ENCODE results near the gene ZEB1.

The ZEB1 gene

DNA sequence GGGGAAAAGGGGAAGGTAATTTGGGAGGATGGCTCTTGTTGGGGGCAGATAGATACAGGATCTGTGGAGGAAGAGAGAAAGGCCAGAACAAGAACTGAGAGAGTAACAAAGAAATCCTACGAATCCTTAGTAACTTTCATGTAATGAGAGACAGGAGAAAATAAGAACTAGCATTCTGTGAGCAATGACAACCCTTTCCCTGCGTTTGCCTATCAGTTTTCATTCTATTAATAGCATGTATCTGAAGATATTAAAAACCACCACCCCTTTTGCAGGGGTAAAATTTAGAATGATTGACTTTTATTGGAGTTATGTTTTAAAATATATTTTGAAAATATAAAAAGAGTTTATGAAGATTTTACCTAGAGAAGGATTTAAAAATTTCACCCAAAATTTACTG is 132.8 kb downstream of the ZEB1 start:
- in situ Hi-C loops (cut with HindIII; ENCODE audit: low pct_ligation_motif_present, low sequenced_read_pairs), result no loop called here
- DNase-seq, result no peak
- no peak overlapping the region for H3K27ac ChIP-seq
- no peaks in the 10 kb centered on the region for H3K27me3 ChIP-seq (replicated peaks)
- H3K4me3 ChIP-seq (ENCODE audit: low read depth, low read length), result no peak overlapping the region
- H3K36me3 ChIP-seq (replicated peaks), result no peaks in the 10 kb centered on the region
- TF ChIP-seq, protein P1, sequence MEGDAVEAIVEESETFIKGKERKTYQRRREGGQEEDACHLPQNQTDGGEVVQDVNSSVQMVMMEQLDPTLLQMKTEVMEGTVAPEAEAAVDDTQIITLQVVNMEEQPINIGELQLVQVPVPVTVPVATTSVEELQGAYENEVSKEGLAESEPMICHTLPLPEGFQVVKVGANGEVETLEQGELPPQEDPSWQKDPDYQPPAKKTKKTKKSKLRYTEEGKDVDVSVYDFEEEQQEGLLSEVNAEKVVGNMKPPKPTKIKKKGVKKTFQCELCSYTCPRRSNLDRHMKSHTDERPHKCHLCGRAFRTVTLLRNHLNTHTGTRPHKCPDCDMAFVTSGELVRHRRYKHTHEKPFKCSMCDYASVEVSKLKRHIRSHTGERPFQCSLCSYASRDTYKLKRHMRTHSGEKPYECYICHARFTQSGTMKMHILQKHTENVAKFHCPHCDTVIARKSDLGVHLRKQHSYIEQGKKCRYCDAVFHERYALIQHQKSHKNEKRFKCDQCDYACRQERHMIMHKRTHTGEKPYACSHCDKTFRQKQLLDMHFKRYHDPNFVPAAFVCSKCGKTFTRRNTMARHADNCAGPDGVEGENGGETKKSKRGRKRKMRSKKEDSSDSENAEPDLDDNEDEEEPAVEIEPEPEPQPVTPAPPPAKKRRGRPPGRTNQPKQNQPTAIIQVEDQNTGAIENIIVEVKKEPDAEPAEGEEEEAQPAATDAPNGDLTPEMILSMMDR (IDR thresholded peaks at IDR 0.05; ENCODE audit: low read depth, low read length, missing control alignments), result no peak

DNA sequence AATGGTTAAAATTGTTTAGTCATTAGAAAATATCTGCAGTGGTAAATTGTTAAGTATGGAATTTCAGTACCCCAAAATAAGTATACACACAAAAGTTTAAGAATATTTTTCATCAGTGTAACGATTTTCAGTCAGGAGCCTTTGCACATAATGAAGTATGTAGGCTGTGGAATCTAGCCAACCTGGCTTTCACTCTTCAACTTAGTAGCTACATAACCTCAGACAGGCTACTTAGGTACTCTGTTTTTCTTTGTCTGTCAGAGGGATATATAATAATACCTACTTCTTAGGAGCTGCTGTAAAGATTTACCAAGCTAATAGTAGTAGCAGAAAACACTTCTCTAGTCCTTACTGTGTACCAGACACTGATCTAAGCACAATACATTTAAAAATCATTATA is 137.5 kb downstream of the ZEB1 start:
- no peaks in the 10 kb centered on the region for H3K36me3 ChIP-seq (replicated peaks)

DNA sequence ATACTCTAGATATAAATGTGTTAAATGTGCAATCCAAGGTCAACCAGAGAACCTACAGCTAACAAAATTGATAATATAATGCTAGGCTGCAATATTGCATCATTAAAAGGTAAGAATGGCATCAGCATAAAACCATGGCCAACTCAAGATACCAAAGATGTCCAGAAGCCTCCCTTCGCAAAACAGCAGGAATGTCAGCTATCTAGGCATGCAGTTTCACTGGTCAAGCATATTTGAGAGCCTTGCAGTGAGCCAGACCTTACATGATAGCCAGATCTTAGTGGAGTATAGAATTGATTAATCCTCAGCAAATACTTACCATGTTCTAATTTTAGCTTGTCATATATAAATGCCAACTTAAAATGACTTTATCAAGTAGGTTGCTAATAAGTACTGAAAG is 138.8 kb downstream of the ZEB1 start:
- DNase-seq, result no peak
- in situ Hi-C loops (cut with HindIII; ENCODE audit: low pct_ligation_motif_present, low sequenced_read_pairs), result no loop called here
- Histone ChIP-seq H3K4me3 (ENCODE audit: low read depth, low read length) (no peak overlapping the region), H3K36me3 (replicated peaks) (no peaks in the 10 kb centered on the region), H3K27ac (no peak overlapping the region), H3K27me3 (replicated peaks) (no peaks in the 10 kb centered on the region)
- TF ChIP-seq, protein P1 (IDR thresholded peaks at IDR 0.05; ENCODE audit: low read depth, low read length, missing control alignments), result no peak

More for the DNA sequence above, 137.5 kb downstream of the ZEB1 start:
- Histone ChIP-seq H3K27me3 (replicated peaks) (no peaks in the 10 kb centered on the region), H3K4me3 (ENCODE audit: low read depth, low read length) (no peak overlapping the region), H3K27ac (no peak overlapping the region)
- DNase-seq, result no peak
- in situ Hi-C loops (cut with HindIII; ENCODE audit: low pct_ligation_motif_present, low sequenced_read_pairs), result no loop called here
- TF ChIP-seq, protein P1 (IDR thresholded peaks at IDR 0.05; ENCODE audit: low read depth, low read length, missing control alignments), result no peak

DNA sequence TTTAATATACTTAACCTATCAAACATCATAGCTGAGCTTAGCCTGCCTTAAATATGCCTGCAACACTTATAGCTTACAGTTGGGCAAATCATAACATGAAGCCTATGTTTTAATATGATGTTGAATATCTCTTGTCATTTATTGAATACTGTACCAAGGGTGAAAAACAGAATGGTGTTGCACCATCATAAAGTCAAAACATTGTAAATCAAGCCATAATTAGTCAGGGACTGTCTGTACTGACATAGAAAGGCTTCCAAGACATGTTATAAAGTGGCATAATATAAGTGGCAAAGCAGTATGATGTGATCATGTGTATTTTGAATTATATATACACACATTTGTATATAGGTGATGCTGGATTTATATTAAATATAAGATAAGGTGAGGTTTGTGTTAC is 140.0 kb downstream of the ZEB1 start:
- H3K36me3 ChIP-seq (replicated peaks), result no peaks in the 10 kb centered on the region

DNA sequence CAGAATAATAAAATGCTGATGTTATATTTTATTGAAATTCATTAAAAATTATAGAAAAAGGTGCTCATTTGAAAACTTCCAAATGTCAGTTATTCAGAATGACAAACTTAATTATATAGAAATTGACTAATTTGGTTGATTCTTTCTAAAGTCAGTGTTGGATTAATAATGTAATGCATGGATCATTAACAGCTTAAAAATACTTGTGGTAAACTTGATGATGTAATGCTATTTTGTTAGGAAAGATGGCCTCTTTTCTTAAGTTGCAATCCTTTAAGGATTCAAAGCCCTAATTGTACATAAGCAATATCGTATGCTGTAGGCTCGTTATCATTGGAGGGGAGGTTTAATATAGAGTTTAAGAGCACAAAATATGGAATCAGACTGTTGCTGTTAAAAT is 141.2 kb downstream of the ZEB1 start:
- H3K36me3 ChIP-seq (replicated peaks), result no peaks in the 10 kb centered on the region
- TF ChIP-seq, protein P1 (IDR thresholded peaks at IDR 0.05; ENCODE audit: low read depth, low read length, missing control alignments), result no peak
- no peak overlapping the region for H3K4me3 ChIP-seq (ENCODE audit: low read depth, low read length)
- in situ Hi-C loops (cut with HindIII; ENCODE audit: low pct_ligation_motif_present, low sequenced_read_pairs), result no loop called here
- H3K27ac ChIP-seq, result no peak overlapping the region
- no peaks in the 10 kb centered on the region for H3K27me3 ChIP-seq (replicated peaks)
- no peak for DNase-seq

More for the DNA sequence above, 140.0 kb downstream of the ZEB1 start:
- TF ChIP-seq, protein P1 (IDR thresholded peaks at IDR 0.05; ENCODE audit: low read depth, low read length, missing control alignments), result no peak
- in situ Hi-C loops (cut with HindIII; ENCODE audit: low pct_ligation_motif_present, low sequenced_read_pairs), result no loop called here
- H3K4me3 ChIP-seq (ENCODE audit: low read depth, low read length), result no peak overlapping the region
- no peaks in the 10 kb centered on the region for H3K27me3 ChIP-seq (replicated peaks)
- no peak overlapping the region for H3K27ac ChIP-seq
- DNase-seq, result no peak

DNA sequence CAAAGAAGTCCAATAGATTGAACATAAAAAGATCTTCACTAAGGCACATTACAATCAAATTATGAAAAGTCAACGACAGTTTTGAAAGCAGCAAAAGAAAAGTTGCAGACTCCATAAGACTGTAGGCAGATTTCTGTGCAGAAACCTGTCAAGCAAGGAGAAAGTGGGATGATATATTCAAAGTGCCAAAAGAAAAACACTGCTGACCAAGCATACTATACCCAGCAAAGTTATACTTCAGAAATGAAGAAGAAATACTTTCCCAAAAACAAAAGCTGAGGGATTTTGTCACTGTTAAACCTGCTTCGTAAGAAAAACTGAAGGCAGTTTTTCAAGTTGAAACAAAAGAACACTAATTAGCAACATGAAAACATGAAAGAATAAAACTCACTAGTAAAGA is 145.5 kb downstream of the ZEB1 start:
- Histone ChIP-seq H3K27me3 (replicated peaks) (no peaks in the 10 kb centered on the region), H3K36me3 (replicated peaks) (peaks cover 4% of the 10 kb centered on the region), H3K27ac (no peak overlapping the region)

More for the DNA sequence above, 145.5 kb downstream of the ZEB1 start:
- no peak overlapping the region for H3K4me3 ChIP-seq (ENCODE audit: low read depth, low read length)
- in situ Hi-C loops (cut with HindIII; ENCODE audit: low pct_ligation_motif_present, low sequenced_read_pairs), result no loop called here
- DNase-seq, result no peak
- TF ChIP-seq, protein P1 (IDR thresholded peaks at IDR 0.05; ENCODE audit: low read depth, low read length, missing control alignments), result no peak

All from brain microvascular endothelial cell (primary cell).